Muscle layer of colon (tissue), 2 donors: ENCODE data around the gene SIL1.

Experiments
- H3K27ac ChIP-seq: one replicate; pipeline ENCODE4 v1.7.0; 2013; ENCODE audit warnings: low read depth, mild to moderate bottlenecking, low read length, moderate library complexity
- H3K27me3 ChIP-seq, 2 donors: one replicate each; pipeline ENCODE4 v1.7.0; 2013; ENCODE audit warnings: low read length in 2 of 2, mild to moderate bottlenecking in 2 of 2; ENCODE audit not compliant: insufficient read depth in 2 of 2, control insufficient read depth in 1 of 2
- H3K36me3 ChIP-seq: one replicate; pipeline ENCODE4 v1.7.0; 2013; ENCODE audit warnings: mild to moderate bottlenecking, low read length; ENCODE audit not compliant: insufficient read depth
- H3K4me1 ChIP-seq: one replicate; pipeline ENCODE4 v1.7.0; 2013; ENCODE audit warnings: mild to moderate bottlenecking, low read length; ENCODE audit not compliant: insufficient read depth
- H3K4me3 ChIP-seq, 2 donors: one replicate each; pipeline ENCODE4 v1.7.0; 2013; ENCODE audit warnings: low read length in 2 of 2, low read depth in 1 of 2, mild to moderate bottlenecking in 1 of 2, moderate library complexity in 1 of 2
- H3K9ac ChIP-seq: one replicate; pipeline ENCODE4 v1.7.0; 2013; ENCODE audit warnings: low read length
- H3K9me3 ChIP-seq: one replicate; pipeline ENCODE4 v1.7.0; 2013; ENCODE audit warnings: mild to moderate bottlenecking, low read length
- donor health status: abdominal sarcoma.
- donor health status: Adenocarcinoma of cecum.

The SIL1 gene

GRCh38 chr5:139133282-139133681 lies 64.9 kb downstream of the SIL1 start:
- Histone ChIP-seq H3K9ac (no peak overlapping the region), H3K9me3 (no peaks in the 10 kb centered on the region), H3K27me3 (no peaks in the 10 kb centered on the region), H3K4me3 (no peak overlapping the region), H3K36me3 (no peaks in the 10 kb centered on the region), H3K4me1 (peaks cover 53% of the 10 kb centered on the region), H3K27ac (peak overlapping the region; percentile 90)

- Histone ChIP-seq H3K9ac (no peak overlapping the region), H3K4me3 (no peak overlapping the region), H3K9me3 (no peaks in the 10 kb centered on the region), H3K4me1 (peaks cover 47% of the 10 kb centered on the region), H3K27ac (peak overlapping the region; percentile 90), H3K27me3 (no peaks in the 10 kb centered on the region), H3K36me3 (no peaks in the 10 kb centered on the region)
These were observed 65.7 kb downstream of the SIL1 start for GRCh38 chr5:139132515-139132914.

GRCh38 chr5:139131921-139132432 lies 66.2 kb downstream of the SIL1 start:
- Histone ChIP-seq H3K9ac (peak overlapping the region; percentile 28), H3K27me3 (no peaks in the 10 kb centered on the region), H3K36me3 (no peaks in the 10 kb centered on the region), H3K4me3 (peak overlapping the region in 1 of 2 donors; percentile 21), H3K27ac (peak overlapping the region; percentile 90), H3K9me3 (no peaks in the 10 kb centered on the region), H3K4me1 (peaks cover 49% of the 10 kb centered on the region)

- Histone ChIP-seq H3K4me3 (peak overlapping the region; percentile 22 to 28), H3K9ac (peak overlapping the region; percentile 28), H3K27me3 (no peaks in the 10 kb centered on the region), H3K9me3 (no peaks in the 10 kb centered on the region), H3K36me3 (no peaks in the 10 kb centered on the region), H3K27ac (peak overlapping the region; percentile 90), H3K4me1 (peaks cover 54% of the 10 kb centered on the region)
These were observed 66.7 kb downstream of the SIL1 start for GRCh38 chr5:139131465-139131864.

GRCh38 chr5:139131062-139131461 lies 67.1 kb downstream of the SIL1 start:
- Histone ChIP-seq H3K4me3 (peak overlapping the region; percentile 22 to 28), H3K27ac (peak overlapping the region; percentile 90), H3K9me3 (no peaks in the 10 kb centered on the region), H3K27me3 (no peaks in the 10 kb centered on the region), H3K9ac (peak overlapping the region; percentile 28), H3K4me1 (peaks cover 57% of the 10 kb centered on the region), H3K36me3 (no peaks in the 10 kb centered on the region)

GRCh38 chr5:139130214-139130613 lies 68.0 kb downstream of the SIL1 start:
- no peaks in the 10 kb centered on the region for H3K9me3 ChIP-seq
- no peak overlapping the region for H3K27ac ChIP-seq
- H3K4me1 ChIP-seq: peaks cover 54% of the 10 kb centered on the region

GRCh38 chr5:139126711-139127111 lies 71.5 kb downstream of the SIL1 start:
- no peak overlapping the region for H3K27ac ChIP-seq
- no peak overlapping the region for H3K4me3 ChIP-seq
- H3K36me3 ChIP-seq: peaks cover 6% of the 10 kb centered on the region
- H3K9me3 ChIP-seq: no peaks in the 10 kb centered on the region
- no peaks in the 10 kb centered on the region for H3K27me3 ChIP-seq
- no peak overlapping the region for H3K9ac ChIP-seq
- H3K4me1 ChIP-seq: peaks cover 26% of the 10 kb centered on the region

More at GRCh38 chr5:139130214-139130613, 68.0 kb downstream of the SIL1 start:
- Histone ChIP-seq H3K36me3 (no peaks in the 10 kb centered on the region), H3K4me3 (no peak overlapping the region), H3K9ac (no peak overlapping the region), H3K27me3 (no peaks in the 10 kb centered on the region)

GRCh38 chr5:139125991-139126390 lies 72.2 kb downstream of the SIL1 start:
- no peaks in the 10 kb centered on the region for H3K27me3 ChIP-seq
- no peak overlapping the region for H3K27ac ChIP-seq
- no peak overlapping the region for H3K4me3 ChIP-seq
- H3K9ac ChIP-seq: no peak overlapping the region
- peaks cover 6% of the 10 kb centered on the region for H3K36me3 ChIP-seq
- H3K4me1 ChIP-seq: peaks cover 22% of the 10 kb centered on the region
- H3K9me3 ChIP-seq: no peaks in the 10 kb centered on the region

- Histone ChIP-seq H3K4me1 (peaks cover 23% of the 10 kb centered on the region), H3K9me3 (no peaks in the 10 kb centered on the region), H3K27me3 (no peaks in the 10 kb centered on the region), H3K9ac (no peak overlapping the region), H3K27ac (no peak overlapping the region), H3K36me3 (peaks cover 6% of the 10 kb centered on the region), H3K4me3 (no peak overlapping the region)
These were observed 73.2 kb downstream of the SIL1 start for GRCh38 chr5:139124774-139125520.

- peaks cover 18% of the 10 kb centered on the region for H3K4me1 ChIP-seq
- H3K9ac ChIP-seq: no peak overlapping the region
- H3K27me3 ChIP-seq: no peaks in the 10 kb centered on the region
- peak overlapping the region; percentile 42 for H3K27ac ChIP-seq
- H3K9me3 ChIP-seq: no peaks in the 10 kb centered on the region
- peak overlapping the region in 1 of 2 donors; percentile 12 for H3K4me3 ChIP-seq
- peaks cover 21% of the 10 kb centered on the region for H3K36me3 ChIP-seq
These were observed 77.0 kb downstream of the SIL1 start for GRCh38 chr5:139121120-139121519.

GRCh38 chr5:139120521-139120920 lies 77.6 kb downstream of the SIL1 start:
- H3K4me3 ChIP-seq: peak overlapping the region in 1 of 2 donors; percentile 12
- no peak overlapping the region for H3K9ac ChIP-seq
- no peaks in the 10 kb centered on the region for H3K27me3 ChIP-seq
- peak overlapping the region; percentile 42 for H3K27ac ChIP-seq
- peaks cover 18% of the 10 kb centered on the region for H3K4me1 ChIP-seq
- no peaks in the 10 kb centered on the region for H3K9me3 ChIP-seq
- peaks cover 21% of the 10 kb centered on the region for H3K36me3 ChIP-seq

GRCh38 chr5:139118804-139119203 lies 79.4 kb downstream of the SIL1 start:
- Histone ChIP-seq H3K9ac (no peak overlapping the region), H3K9me3 (no peaks in the 10 kb centered on the region), H3K4me1 (peaks cover 18% of the 10 kb centered on the region), H3K27ac (no peak overlapping the region), H3K36me3 (peaks cover 21% of the 10 kb centered on the region), H3K4me3 (no peak overlapping the region), H3K27me3 (no peaks in the 10 kb centered on the region)
